ENCODE measurements around the gene EHBP1. TPM values are rescaled to one million over a fixed set of nuclear protein-coding genes. Genes with fewer than 3 reads are reported as not detected.

The EHBP1 gene
- total RNA-seq, 2 donors from 2014 or later: 28.4 to 67.7 TPM

GRCh38 chr2:62857139-62857931, 151.8 kb downstream of the EHBP1 start:
- Histone ChIP-seq H3K36me3 (no peaks in the 10 kb centered on the region), H3K27me3 (replicated peaks; ENCODE audit: insufficient read depth) (no peaks in the 10 kb centered on the region), H3K27ac (no peak overlapping the region), H3K4me3 (no peak overlapping the region), H3K4me1 (ENCODE audit: control insufficient read depth in 1 of 2, low read depth in 2 of 2) (no peaks in the 10 kb centered on the region), H3K9me3 (no peaks in the 10 kb centered on the region)
- no peak for TF ChIP-seq CTCF (IDR thresholded peaks at IDR 0.05)
- no peak for DNase-seq (ENCODE audit: low spot score)
- ATAC-seq (ENCODE audit: insufficient number of reproducible peaks, low FRiP score, low read depth): no peak

- no peak for ATAC-seq (ENCODE audit: insufficient number of reproducible peaks, low FRiP score, low read depth)
- Histone ChIP-seq H3K36me3 (peaks cover 4% of the 10 kb centered on the region), H3K9me3 (no peaks in the 10 kb centered on the region), H3K4me1 (ENCODE audit: control insufficient read depth in 1 of 2, low read depth in 2 of 2) (no peaks in the 10 kb centered on the region), H3K27me3 (replicated peaks; ENCODE audit: insufficient read depth) (no peaks in the 10 kb centered on the region), H3K4me3 (no peak overlapping the region), H3K27ac (no peak overlapping the region)
- no peak for TF ChIP-seq CTCF (IDR thresholded peaks at IDR 0.05)
- no peak for DNase-seq (ENCODE audit: low spot score)
Measured at GRCh38 chr2:62858231-62858832, 152.8 kb downstream of the EHBP1 start.

DNA sequence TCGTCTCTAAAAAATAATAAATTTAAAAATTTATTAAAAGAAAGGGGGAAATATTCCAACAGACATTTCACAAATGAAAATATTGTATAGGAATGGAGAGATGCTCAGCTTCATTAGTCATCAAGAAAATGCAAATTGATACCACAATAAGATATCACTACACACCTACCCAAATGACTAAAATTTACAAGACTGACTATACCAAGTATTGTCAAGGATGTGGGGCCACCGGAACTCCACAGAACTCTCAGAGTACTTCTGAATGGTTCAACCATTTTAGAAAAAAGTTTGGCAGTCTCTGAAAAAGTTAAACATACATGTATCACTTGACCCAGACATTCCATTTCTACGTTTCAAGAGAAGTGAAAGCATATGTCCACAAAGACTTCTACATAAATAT, 163.4 kb downstream of the EHBP1 start:
- Histone ChIP-seq H3K4me1 (ENCODE audit: control insufficient read depth in 1 of 2, low read depth in 2 of 2) (no peaks in the 10 kb centered on the region), H3K4me3 (no peak overlapping the region), H3K9me3 (peaks cover 3% of the 10 kb centered on the region), H3K36me3 (peaks cover 12% of the 10 kb centered on the region), H3K27ac (no peak overlapping the region), H3K27me3 (replicated peaks; ENCODE audit: insufficient read depth) (no peaks in the 10 kb centered on the region)
- ATAC-seq (ENCODE audit: insufficient number of reproducible peaks, low FRiP score, low read depth): no peak
- DNase-seq (ENCODE audit: low spot score): no peak
- TF ChIP-seq CTCF (IDR thresholded peaks at IDR 0.05): no peak

GRCh38 chr2:62870966-62871365, 165.5 kb downstream of the EHBP1 start:
- DNase-seq (ENCODE audit: low spot score): no peak
- no peak for ATAC-seq (ENCODE audit: insufficient number of reproducible peaks, low FRiP score, low read depth)
- Histone ChIP-seq H3K27me3 (replicated peaks; ENCODE audit: insufficient read depth) (no peaks in the 10 kb centered on the region), H3K4me1 (ENCODE audit: control insufficient read depth in 1 of 2, low read depth in 2 of 2) (no peaks in the 10 kb centered on the region), H3K9me3 (peaks cover 3% of the 10 kb centered on the region), H3K4me3 (no peak overlapping the region), H3K36me3 (peaks cover 12% of the 10 kb centered on the region), H3K27ac (no peak overlapping the region)
- no peak for TF ChIP-seq CTCF (IDR thresholded peaks at IDR 0.05)

DNA sequence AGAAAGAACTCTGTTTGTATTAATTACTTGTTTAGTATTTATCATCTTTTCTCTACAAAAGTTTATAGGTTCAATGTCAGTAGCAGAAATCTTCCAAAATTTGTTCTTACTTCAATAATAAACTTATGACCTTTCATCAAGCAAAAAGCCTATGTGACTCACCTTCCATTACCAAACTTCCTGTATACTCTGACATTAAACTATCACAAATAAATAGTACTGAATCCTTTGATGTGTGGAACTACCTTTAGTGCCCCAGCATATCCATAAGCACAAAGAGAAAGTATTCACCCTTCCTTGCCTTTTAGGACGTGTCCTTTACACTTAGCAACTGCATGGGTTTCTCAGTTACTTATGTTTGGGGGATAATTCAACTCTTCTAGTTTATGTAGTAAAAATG, 166.0 kb downstream of the EHBP1 start:
- Histone ChIP-seq H3K4me3 (no peak overlapping the region), H3K4me1 (ENCODE audit: control insufficient read depth in 1 of 2, low read depth in 2 of 2) (no peaks in the 10 kb centered on the region), H3K9me3 (peaks cover 3% of the 10 kb centered on the region), H3K27ac (no peak overlapping the region), H3K36me3 (peaks cover 17% of the 10 kb centered on the region), H3K27me3 (replicated peaks; ENCODE audit: insufficient read depth) (no peaks in the 10 kb centered on the region)
- no peak for TF ChIP-seq CTCF (IDR thresholded peaks at IDR 0.05)
- no peak for ATAC-seq (ENCODE audit: insufficient number of reproducible peaks, low FRiP score, low read depth)
- DNase-seq (ENCODE audit: low spot score): no peak

Data from thoracic aorta (tissue), 2 donors.